ENCODE data around the gene CADM1.

GRCh38 chr11:115161876-115162275 is 342.3 kb downstream of the CADM1 start:
- TF ChIP-seq POLR2A (IDR thresholded peaks at IDR 0.05; ENCODE audit: low read length), result no peak
- TF ChIP-seq GATA1 (IDR thresholded peaks at IDR 0.05; ENCODE audit: low read depth, low read length), result no peak
